Chondrocyte (in vitro differentiated cells): ENCODE results near the gene PLK2. TPM values are rescaled to one million over a fixed set of nuclear protein-coding genes. Genes with fewer than 3 reads are reported as not detected.
A peak's percentile ranks its signal among the peaks of the same experiment; 100 is the strongest.

Source experiments
- DNase-seq: peaks from one replicate; pipeline ENCODE4 v3.0.0; 2021; ENCODE audit warnings: mixed read lengths, low spot score
- H3K27ac Mint-ChIP-seq: one replicate; pipeline ENCODE4 v1.8.0; 2021; ENCODE audit warnings: mild to moderate bottlenecking, moderate library complexity, mixed read lengths; ENCODE audit not compliant: unreplicated experiment
- H3K27me3 Mint-ChIP-seq: 2 replicates; pipeline ENCODE4 v1.8.0; 2021; ENCODE audit warnings: low read depth, mixed read lengths
- H3K36me3 Mint-ChIP-seq: 2 replicates; pipeline ENCODE4 v1.8.0; 2021; ENCODE audit warnings: low read depth, mixed read lengths
- H3K4me1 Mint-ChIP-seq: 2 replicates; pipeline ENCODE4 v1.8.0; 2021; ENCODE audit warnings: low read depth, mild to moderate bottlenecking, mixed read lengths
- H3K4me3 Mint-ChIP-seq: one replicate; pipeline ENCODE4 v1.8.0; 2021; ENCODE audit warnings: mild to moderate bottlenecking, moderate library complexity, mixed read lengths; ENCODE audit not compliant: unreplicated experiment
- H3K9me3 Mint-ChIP-seq: 2 replicates; pipeline ENCODE4 v1.8.0; 2021; ENCODE audit warnings: low read depth, mixed read lengths
- total RNA-seq: library from RNA; stranded (reverse); gene quantifications from 3 replicates; pipeline ENCODE4 v1.2.1, GENCODE V29; 2021
- TF ChIP-seq, protein P1 (sequence below): fragments of 200-600 bp; sonication (generic); IDR thresholded peaks from 2 replicates; pipeline ENCODE4 v1.5.0; 2021; ENCODE audit warnings: antibody characterized with exemption, mild to moderate bottlenecking, moderate library complexity

Gene PLK2
- total RNA-seq, 1 donor from 2014 or later, result 46.8 TPM

- peak overlapping the region; percentile 84 for H3K4me3 Mint-ChIP-seq
- H3K36me3 Mint-ChIP-seq, result peaks cover 37% of the 10 kb centered on the region
- peaks cover 64% of the 10 kb centered on the region for H3K4me1 Mint-ChIP-seq
- peak overlapping the region; percentile 33 for H3K27ac Mint-ChIP-seq
- TF ChIP-seq, protein P1, sequence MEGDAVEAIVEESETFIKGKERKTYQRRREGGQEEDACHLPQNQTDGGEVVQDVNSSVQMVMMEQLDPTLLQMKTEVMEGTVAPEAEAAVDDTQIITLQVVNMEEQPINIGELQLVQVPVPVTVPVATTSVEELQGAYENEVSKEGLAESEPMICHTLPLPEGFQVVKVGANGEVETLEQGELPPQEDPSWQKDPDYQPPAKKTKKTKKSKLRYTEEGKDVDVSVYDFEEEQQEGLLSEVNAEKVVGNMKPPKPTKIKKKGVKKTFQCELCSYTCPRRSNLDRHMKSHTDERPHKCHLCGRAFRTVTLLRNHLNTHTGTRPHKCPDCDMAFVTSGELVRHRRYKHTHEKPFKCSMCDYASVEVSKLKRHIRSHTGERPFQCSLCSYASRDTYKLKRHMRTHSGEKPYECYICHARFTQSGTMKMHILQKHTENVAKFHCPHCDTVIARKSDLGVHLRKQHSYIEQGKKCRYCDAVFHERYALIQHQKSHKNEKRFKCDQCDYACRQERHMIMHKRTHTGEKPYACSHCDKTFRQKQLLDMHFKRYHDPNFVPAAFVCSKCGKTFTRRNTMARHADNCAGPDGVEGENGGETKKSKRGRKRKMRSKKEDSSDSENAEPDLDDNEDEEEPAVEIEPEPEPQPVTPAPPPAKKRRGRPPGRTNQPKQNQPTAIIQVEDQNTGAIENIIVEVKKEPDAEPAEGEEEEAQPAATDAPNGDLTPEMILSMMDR, result no peak
- no peaks in the 10 kb centered on the region for H3K9me3 Mint-ChIP-seq
- DNase-seq, result no peak
- no peaks in the 10 kb centered on the region for H3K27me3 Mint-ChIP-seq
Measured at GRCh38 chr5:58458141-58458742, 1.6 kb downstream of the PLK2 start.

- H3K4me1 Mint-ChIP-seq, result peaks cover 68% of the 10 kb centered on the region
- H3K9me3 Mint-ChIP-seq, result no peaks in the 10 kb centered on the region
- TF ChIP-seq, protein P1, result no peak
- H3K36me3 Mint-ChIP-seq, result peaks cover 39% of the 10 kb centered on the region
- no peaks in the 10 kb centered on the region for H3K27me3 Mint-ChIP-seq
- H3K4me3 Mint-ChIP-seq, result peak overlapping the region; percentile 84
- H3K27ac Mint-ChIP-seq, result no peak overlapping the region
- no peak for DNase-seq
Measured at GRCh38 chr5:58457050-58457449, 2.8 kb downstream of the PLK2 start.

DNA sequence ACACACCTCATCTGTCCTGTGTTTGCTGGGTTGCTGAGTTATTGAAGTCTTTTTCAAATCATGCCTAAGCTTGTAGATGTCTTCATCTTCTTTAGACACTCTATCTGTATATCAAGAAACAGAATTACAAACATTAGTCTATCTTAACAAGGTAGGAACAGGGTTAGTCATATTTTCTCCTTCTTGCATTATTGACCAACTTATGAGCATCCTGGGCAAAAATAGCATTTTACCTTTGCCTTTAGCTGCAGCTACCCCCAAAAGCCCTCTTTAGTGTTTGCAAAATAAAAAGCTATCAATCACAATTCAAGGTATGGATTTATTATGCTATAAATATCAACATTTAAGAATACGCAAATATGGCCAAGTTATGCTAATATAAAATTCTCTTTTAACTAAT is 3.4 kb downstream of the PLK2 start:
- peaks cover 41% of the 10 kb centered on the region for H3K36me3 Mint-ChIP-seq
- TF ChIP-seq, protein P1, result no peak
- peaks cover 65% of the 10 kb centered on the region for H3K4me1 Mint-ChIP-seq
- H3K27me3 Mint-ChIP-seq, result no peaks in the 10 kb centered on the region
- peak overlapping the region; percentile 34 for H3K27ac Mint-ChIP-seq
- no peaks in the 10 kb centered on the region for H3K9me3 Mint-ChIP-seq
- H3K4me3 Mint-ChIP-seq, result peak overlapping the region; percentile 64
- DNase-seq, result no peak

DNA sequence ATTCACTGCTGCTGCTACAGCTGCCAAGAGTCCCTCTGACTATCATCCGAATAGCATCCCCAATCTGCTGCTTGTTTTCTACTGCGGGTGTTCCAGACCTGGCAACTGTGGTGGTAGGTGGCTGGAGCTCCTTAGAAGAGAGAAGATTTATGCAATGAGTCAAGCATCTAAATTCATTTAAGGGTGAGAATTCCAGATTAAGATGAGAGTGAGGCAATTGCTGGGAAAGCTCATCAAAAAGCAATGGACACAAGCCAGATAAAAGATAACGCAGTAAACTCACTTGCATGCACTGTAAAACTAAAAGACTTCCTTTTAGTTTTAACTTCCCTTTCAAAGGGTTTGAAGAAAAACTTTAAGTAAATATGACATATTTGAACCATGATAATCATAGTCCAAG is 3.9 kb downstream of the PLK2 start:
- peak overlapping the region; percentile 33 for H3K27ac Mint-ChIP-seq
- DNase-seq, result no peak
- no peaks in the 10 kb centered on the region for H3K9me3 Mint-ChIP-seq
- peaks cover 61% of the 10 kb centered on the region for H3K4me1 Mint-ChIP-seq
- H3K27me3 Mint-ChIP-seq, result no peaks in the 10 kb centered on the region
- H3K4me3 Mint-ChIP-seq, result peak overlapping the region; percentile 64
- TF ChIP-seq, protein P1, result no peak
- H3K36me3 Mint-ChIP-seq, result peaks cover 41% of the 10 kb centered on the region

DNA sequence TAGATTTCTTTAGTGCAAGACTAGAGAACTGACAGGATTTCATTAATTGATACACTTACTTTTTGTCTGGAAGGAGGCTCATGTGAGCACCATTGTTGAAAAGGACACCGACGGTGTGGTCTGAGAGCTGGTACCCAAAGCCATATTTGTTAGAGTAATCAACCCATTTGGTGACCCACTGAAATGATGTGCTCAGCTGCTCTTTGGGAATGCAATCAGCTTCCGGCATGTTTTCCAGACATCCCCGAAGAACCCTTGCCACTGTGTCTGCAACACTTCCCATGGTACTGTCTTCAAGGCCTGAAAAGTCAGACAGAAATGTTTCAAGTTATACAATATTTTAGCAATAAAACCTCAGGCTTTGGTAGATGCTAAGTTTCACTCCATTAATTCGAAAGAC is 4.4 kb downstream of the PLK2 start:
- TF ChIP-seq, protein P1, result no peak
- H3K27me3 Mint-ChIP-seq, result no peaks in the 10 kb centered on the region
- H3K4me1 Mint-ChIP-seq, result peaks cover 63% of the 10 kb centered on the region
- H3K27ac Mint-ChIP-seq, result no peak overlapping the region
- DNase-seq, result no peak
- peaks cover 41% of the 10 kb centered on the region for H3K36me3 Mint-ChIP-seq
- no peaks in the 10 kb centered on the region for H3K9me3 Mint-ChIP-seq
- H3K4me3 Mint-ChIP-seq, result peak overlapping the region; percentile 64
